Body of pancreas (tissue), 4 donors: Measurements from ENCODE around the gene GAST.

Experiments used
- POLR2A ChIP-seq, 3 donors: fragments of 450-650 bp; IDR thresholded peaks; one replicate each; pipeline ENCODE4 v1.6.1; 2016; ENCODE audit warnings: antibody characterized with exemption in 3 of 3, mild to moderate bottlenecking in 2 of 3
- TF ChIP-seq, protein P1 (sequence below), 7 experiments: fragments of 450-650 bp in 4 of 7; fragments of 200-600 bp in 3 of 7; sonication (generic) in 3 of 7; IDR thresholded peaks; one replicate each; pipeline ENCODE4 v1.5.1; 2016 to 2019; ENCODE audit warnings: antibody characterized with exemption in 7 of 7

DNA sequence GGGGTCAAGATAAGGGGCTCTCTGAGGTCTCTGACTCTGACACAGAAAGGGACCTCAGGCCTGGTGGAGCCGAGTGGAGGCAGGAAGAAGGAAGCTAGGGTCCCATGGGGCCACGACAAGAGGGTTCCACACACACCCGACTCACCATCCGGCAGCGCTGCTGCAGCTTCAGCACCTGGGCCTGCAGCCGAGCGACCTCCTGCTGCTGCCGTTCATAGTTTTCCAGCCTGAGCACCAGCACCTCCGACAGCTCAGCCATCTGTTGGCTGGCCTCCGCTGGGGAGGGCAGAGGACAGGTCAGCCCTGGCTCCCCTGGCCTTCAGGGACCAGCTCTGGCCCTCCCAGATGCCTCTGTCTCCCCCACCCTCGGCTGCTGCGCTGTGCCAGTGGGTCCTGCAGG is 15.9 kb downstream of the GAST start:
- TF ChIP-seq, protein P1, sequence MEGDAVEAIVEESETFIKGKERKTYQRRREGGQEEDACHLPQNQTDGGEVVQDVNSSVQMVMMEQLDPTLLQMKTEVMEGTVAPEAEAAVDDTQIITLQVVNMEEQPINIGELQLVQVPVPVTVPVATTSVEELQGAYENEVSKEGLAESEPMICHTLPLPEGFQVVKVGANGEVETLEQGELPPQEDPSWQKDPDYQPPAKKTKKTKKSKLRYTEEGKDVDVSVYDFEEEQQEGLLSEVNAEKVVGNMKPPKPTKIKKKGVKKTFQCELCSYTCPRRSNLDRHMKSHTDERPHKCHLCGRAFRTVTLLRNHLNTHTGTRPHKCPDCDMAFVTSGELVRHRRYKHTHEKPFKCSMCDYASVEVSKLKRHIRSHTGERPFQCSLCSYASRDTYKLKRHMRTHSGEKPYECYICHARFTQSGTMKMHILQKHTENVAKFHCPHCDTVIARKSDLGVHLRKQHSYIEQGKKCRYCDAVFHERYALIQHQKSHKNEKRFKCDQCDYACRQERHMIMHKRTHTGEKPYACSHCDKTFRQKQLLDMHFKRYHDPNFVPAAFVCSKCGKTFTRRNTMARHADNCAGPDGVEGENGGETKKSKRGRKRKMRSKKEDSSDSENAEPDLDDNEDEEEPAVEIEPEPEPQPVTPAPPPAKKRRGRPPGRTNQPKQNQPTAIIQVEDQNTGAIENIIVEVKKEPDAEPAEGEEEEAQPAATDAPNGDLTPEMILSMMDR (IDR thresholded peaks at IDR 0.05) = no peak
- TF ChIP-seq POLR2A (IDR thresholded peaks at IDR 0.05) = no peak
